A549 (cell line): ENCODE measurements around the gene YIF1B. TPM values are rescaled to one million over a fixed set of nuclear protein-coding genes. Genes with fewer than 3 reads are reported as not detected.

Source experiments
- ATAC-seq, 2 experiments: fragments of 200-7000 bp in 1 of 2; fragments of >200 bp in 1 of 2; cut with Nextera tagmentation in 1 of 2; cut with Tn5 transposase in 1 of 2; 3 replicates each; pipeline versions ENCODE4 v1.8.0 to v1.9.1; 2018 to 2020; ENCODE audit warnings: mild to moderate bottlenecking in 1 of 2, moderate library complexity in 1 of 2
- CTCF ChIA-PET: fragments of 300-600 bp; sonication (Branson Sonifier 250); formaldehyde crosslinking; extraction: SDS; loops from one replicate; lab custom pipeline; 2021; ENCODE audit warnings: antibody characterized with exemption, inconsistent platforms; lab: Yijun Ruan, JAX
- POLR2A ChIA-PET: fragments of 350-600 bp; formaldehyde crosslinking; extraction: SDS; loops from one replicate; lab custom pipeline; 2021; ENCODE audit warnings: antibody characterized with exemption, inconsistent platforms; lab: Yijun Ruan, JAX
- DNase-seq, 2 experiments: peaks; one replicate each; pipeline versions ENCODE4 v3.0.0 to v3.0.0-alpha.2; 2011 to 2016; ENCODE audit warnings: low read depth in 1 of 2, low spot score in 1 of 2
- FAIRE-seq: peaks from 2 replicates; lab custom pipeline; 2011; peaks lifted over from hg19 to GRCh38; lab: Jason Lieb, UNC
- H3K27ac ChIP-seq, 2 experiments: fragments of >200 bp; sonication (Bioruptor Twin); formaldehyde crosslinking; 3 replicates each; pipeline ENCODE4 v1.5.1; 2016 to 2017
- H3K4me1 ChIP-seq: fragments of >200 bp; sonication (Bioruptor Twin); formaldehyde crosslinking; 3 replicates; pipeline ENCODE4 v1.6.1; 2016
- H3K4me2 ChIP-seq: fragments of >200 bp; sonication (Bioruptor Twin); formaldehyde crosslinking; 3 replicates; pipeline ENCODE4 v1.6.1; 2016
- H3K4me3 ChIP-seq: fragments of >200 bp; sonication (Bioruptor Twin); formaldehyde crosslinking; 3 replicates; pipeline ENCODE4 v1.5.1; 2016
- H3K9me3 ChIP-seq: fragments of >200 bp; sonication (Bioruptor Twin); formaldehyde crosslinking; 3 replicates; pipeline ENCODE4 v1.6.1; 2016
- BCL3 ChIP-seq: fragments of >200 bp; sonication (Bioruptor Twin); formaldehyde crosslinking; IDR thresholded peaks from 3 replicates; pipeline ENCODE4 v1.6.1; 2016
- CHD4 ChIP-seq: fragments of 200-600 bp; sonication (generic); IDR thresholded peaks from 2 replicates; pipeline ENCODE4 v1.6.1; 2016; ENCODE audit warnings: antibody characterized with exemption, mild to moderate bottlenecking, borderline replicate concordance
- EHMT2 ChIP-seq: fragments of 200-600 bp; sonication (generic); IDR thresholded peaks from 2 replicates; pipeline ENCODE4 v1.6.1; 2016; ENCODE audit warnings: antibody characterized with exemption, low read depth, mild to moderate bottlenecking, moderate library complexity
- EP300 ChIP-seq, 2 experiments: fragments of >200 bp; sonication (Bioruptor Twin); formaldehyde crosslinking; IDR thresholded peaks; 2 replicates in 1 of 2; 3 replicates in 1 of 2; pipeline ENCODE4 v1.6.1; 2016 to 2017
- FOSB ChIP-seq: fragments of 250-450 bp; sonication (Bioruptor Pico); IDR thresholded peaks from 2 replicates; pipeline ENCODE4 v1.5.0; 2020; ENCODE audit warnings: mild to moderate bottlenecking, moderate library complexity
- FOSL2 ChIP-seq, 2 experiments: fragments of 450-650 bp in 1 of 2; fragments of >200 bp in 1 of 2; sonication (Bioruptor Twin) in 1 of 2; formaldehyde crosslinking; IDR thresholded peaks; 2 replicates each; pipeline versions ENCODE4 v1.5.0 to v1.6.1; 2016 to 2020; ENCODE audit warnings: mild to moderate bottlenecking in 1 of 2, moderate library complexity in 1 of 2
- MAX ChIP-seq: IDR thresholded peaks from 2 replicates; pipeline ENCODE4 v1.6.1; 2012
- MAZ ChIP-seq: fragments of 150-350 bp; IDR thresholded peaks from 2 replicates; pipeline ENCODE4 v1.6.1; 2014; ENCODE audit warnings: antibody characterized with exemption, low read depth, low read length, borderline replicate concordance
- MYC ChIP-seq: IDR thresholded peaks from 2 replicates; pipeline ENCODE4 v1.6.1; 2012; ENCODE audit warnings: mild to moderate bottlenecking, inconsistent platforms, low read length, improper control_type of control experiment, borderline replicate concordance
- POLR2AphosphoS2 ChIP-seq: conservative IDR thresholded peaks from 2 replicates; pipeline ENCODE4 v1.6.1; 2012; ENCODE audit warnings: low read length, improper control_type of control experiment, inconsistent platforms
- RAD21 ChIP-seq, 2 experiments: fragments of >200 bp in 1 of 2; sonication (Bioruptor Twin) in 1 of 2; formaldehyde crosslinking in 1 of 2; IDR thresholded peaks in 1 of 2; conservative IDR thresholded peaks in 1 of 2; 2 replicates in 1 of 2; 3 replicates in 1 of 2; pipeline ENCODE4 v1.6.1; 2012 to 2018; ENCODE audit warnings: inconsistent platforms in 1 of 2
- RNF2 ChIP-seq: fragments of 200-600 bp; sonication (generic); IDR thresholded peaks from 2 replicates; pipeline ENCODE4 v1.6.1; 2016; ENCODE audit warnings: low read depth, mild to moderate bottlenecking, antibody characterized with exemption, moderate library complexity, borderline replicate concordance
- SMC3 ChIP-seq: fragments of >200 bp; sonication (Bioruptor Twin); formaldehyde crosslinking; IDR thresholded peaks from 3 replicates; pipeline ENCODE4 v1.6.1; 2018; ENCODE audit warnings: inconsistent platforms
- WGBS: methylation state at CpG from one replicate; pipeline ENCODE4 v1.1.6; 2017; ENCODE audit errors: missing lambda C conversion rate; 5-methylcytosine and 5-hydroxymethylcytosine counted together
- polyA plus RNA-seq, 4 experiments: library from polyadenylated mRNA; depleted of rRNA in 3 of 4; stranded (reverse); fragments of >200 nt; fragmentation: RNase III in 1 of 4; extraction: RNeasy Plus Mini Kit Qiagen cat#74134 plus additional on column Dnase treatment in 1 of 4; gene quantifications; 2 replicates in 3 of 4; 3 replicates in 1 of 4; pipeline ENCODE4 v1.2.3, GENCODE V29; 2011 to 2017
- TF ChIP-seq, protein P1 (sequence below): fragments of 200-600 bp; sonication (generic); IDR thresholded peaks from 2 replicates; pipeline ENCODE4 v1.6.1; 2016; ENCODE audit warnings: antibody characterized with exemption, mild to moderate bottlenecking, moderate library complexity

YIF1B gene
- polyA plus RNA-seq, 2 of the 4 experiments (the other 2 are of a cell fraction): 75.5 to 100 TPM

GRCh38 chr19:38293281-38293680 is 22.5 kb downstream of the YIF1B start:
- FAIRE-seq: no peak
- Histone ChIP-seq H3K4me1 (peaks cover 13% of the 10 kb centered on the region), H3K4me2 (no peak overlapping the region), H3K9me3 (no peaks in the 10 kb centered on the region), H3K4me3 (no peak overlapping the region), H3K27ac (no peak overlapping the region)
- TF ChIP-seq RNF2 (no peak), EHMT2 (no peak), FOSL2 (IDR thresholded peaks at IDR 0.05) (no peak), FOSL2 (CRISPR knock-in tag; IDR thresholded peaks at IDR 0.05) (no peak), MYC (no peak), FOSB (CRISPR knock-in tag) (no peak), POLR2AphosphoS2 (no peak)
- TF ChIP-seq, protein P1, sequence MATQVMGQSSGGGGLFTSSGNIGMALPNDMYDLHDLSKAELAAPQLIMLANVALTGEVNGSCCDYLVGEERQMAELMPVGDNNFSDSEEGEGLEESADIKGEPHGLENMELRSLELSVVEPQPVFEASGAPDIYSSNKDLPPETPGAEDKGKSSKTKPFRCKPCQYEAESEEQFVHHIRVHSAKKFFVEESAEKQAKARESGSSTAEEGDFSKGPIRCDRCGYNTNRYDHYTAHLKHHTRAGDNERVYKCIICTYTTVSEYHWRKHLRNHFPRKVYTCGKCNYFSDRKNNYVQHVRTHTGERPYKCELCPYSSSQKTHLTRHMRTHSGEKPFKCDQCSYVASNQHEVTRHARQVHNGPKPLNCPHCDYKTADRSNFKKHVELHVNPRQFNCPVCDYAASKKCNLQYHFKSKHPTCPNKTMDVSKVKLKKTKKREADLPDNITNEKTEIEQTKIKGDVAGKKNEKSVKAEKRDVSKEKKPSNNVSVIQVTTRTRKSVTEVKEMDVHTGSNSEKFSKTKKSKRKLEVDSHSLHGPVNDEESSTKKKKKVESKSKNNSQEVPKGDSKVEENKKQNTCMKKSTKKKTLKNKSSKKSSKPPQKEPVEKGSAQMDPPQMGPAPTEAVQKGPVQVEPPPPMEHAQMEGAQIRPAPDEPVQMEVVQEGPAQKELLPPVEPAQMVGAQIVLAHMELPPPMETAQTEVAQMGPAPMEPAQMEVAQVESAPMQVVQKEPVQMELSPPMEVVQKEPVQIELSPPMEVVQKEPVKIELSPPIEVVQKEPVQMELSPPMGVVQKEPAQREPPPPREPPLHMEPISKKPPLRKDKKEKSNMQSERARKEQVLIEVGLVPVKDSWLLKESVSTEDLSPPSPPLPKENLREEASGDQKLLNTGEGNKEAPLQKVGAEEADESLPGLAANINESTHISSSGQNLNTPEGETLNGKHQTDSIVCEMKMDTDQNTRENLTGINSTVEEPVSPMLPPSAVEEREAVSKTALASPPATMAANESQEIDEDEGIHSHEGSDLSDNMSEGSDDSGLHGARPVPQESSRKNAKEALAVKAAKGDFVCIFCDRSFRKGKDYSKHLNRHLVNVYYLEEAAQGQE: no peak
- POLR2A ChIA-PET: no interaction called here
- no peak for DNase-seq
- 0 out of 6 replicates have a peak, but pooled peaks of 1 of the 2 experiments have one; percentile 6 for ATAC-seq
- WGBS: 95% methylated on average over 9 of the region's 9 CpGs
- CTCF ChIA-PET: interaction anchor here (0.8 to 3.0 kb wide), 9 partner anchors 11 to 391 kb away, joined by 3 to 11 read pairs (median 5); partner anchors contain the start of genes C19orf33 and SPINT2

GRCh38 chr19:38291855-38292254 is 23.9 kb downstream of the YIF1B start:
- CTCF ChIA-PET: interaction anchor here (2.0 to 17.0 kb wide), 4 partner anchors 21 to 48 kb away, joined by 4 to 259 read pairs (median 14); partner anchors contain the start of genes PPP1R14A and SPINT2
- POLR2A ChIA-PET: interaction anchor here (2.7 kb wide), 1 partner anchor 12 kb away, joined by 16 read pairs; the partner anchor contains the start of gene C19orf33
- WGBS: 81% methylated on average over 15 of the region's 15 CpGs
- no peak overlapping the region for H3K27ac ChIP-seq
- no peak overlapping the region for H3K4me3 ChIP-seq
- H3K9me3 ChIP-seq: no peaks in the 10 kb centered on the region
- H3K4me2 ChIP-seq: no peak overlapping the region
- ATAC-seq (peak in 1 of 2 experiments; percentile 24; a peak in 2 of 6 replicates), FAIRE-seq (no peak), DNase-seq (no peak)
- H3K4me1 ChIP-seq: peaks cover 13% of the 10 kb centered on the region
- TF ChIP-seq EP300 (IDR thresholded peaks at IDR 0.05) (no peak), MAX (no peak), RAD21 (conservative IDR thresholded peaks at IDR 0.05 in 1 of 2, IDR thresholded peaks at IDR 0.05 in 1 of 2) (0 out of 5 replicates have a peak, but pooled peaks of 1 of the 2 experiments have one; percentile 3), MAZ (no peak), SMC3 (0 out of 3 replicates have a peak, but pooled peaks have one; percentile 9)

DNA sequence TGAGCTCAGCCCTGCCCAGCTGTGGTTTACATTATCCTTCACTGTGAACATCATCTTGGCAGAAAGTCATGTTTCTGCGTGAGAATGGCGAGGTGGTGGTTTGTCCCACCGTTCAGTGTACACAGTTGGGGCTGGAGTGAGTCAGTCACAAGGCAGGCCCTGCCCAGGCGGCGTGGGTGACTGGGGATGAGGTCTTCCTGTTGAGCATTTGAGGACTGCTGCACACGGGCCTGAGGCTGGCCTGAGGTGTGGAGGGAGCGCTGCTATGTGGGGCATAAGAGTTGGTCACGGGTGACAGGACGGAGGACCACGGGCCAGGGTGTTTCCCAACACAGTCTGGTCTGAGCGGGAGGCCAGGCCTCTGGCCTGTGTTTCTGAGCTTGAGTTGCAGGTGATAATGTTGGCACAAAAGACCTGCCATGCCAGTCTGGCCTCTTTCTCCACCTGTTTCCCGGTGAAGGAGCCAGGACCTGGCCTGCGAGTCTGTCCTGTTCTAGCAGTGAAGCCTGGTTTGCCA is 25.1 kb downstream of the YIF1B start:
- ATAC-seq: peak; percentile 42 to 58
- peaks cover 16% of the 10 kb centered on the region for H3K4me1 ChIP-seq
- DNase-seq: peak in 1 of 2 experiments; percentile 61

More for the DNA sequence above, 25.1 kb downstream of the YIF1B start:
- POLR2A ChIA-PET: interaction anchor here (0.6 to 2.7 kb wide), 4 partner anchors 13 to 39 kb away, joined by 3 to 16 read pairs (median 6); partner anchors contain the start of gene C19orf33
- CTCF ChIA-PET: interaction anchor here (0.8 to 17.0 kb wide), 12 partner anchors 9 to 389 kb away, joined by 3 to 259 read pairs (median 5); partner anchors contain the start of genes CATSPERG, PPP1R14A and SPINT2
- TF ChIP-seq CHD4: no peak
- no peak for TF ChIP-seq FOSL2 (IDR thresholded peaks at IDR 0.05)
- peak; percentile 12; the same call in 1 of the 2 replicates for TF ChIP-seq FOSL2 (CRISPR knock-in tag; IDR thresholded peaks at IDR 0.05)
- no peak for TF ChIP-seq BCL3
- TF ChIP-seq MAZ: no peak
- TF ChIP-seq MAX: peak; percentile 59
- TF ChIP-seq, all 56 proteins: peak for 2
- no peak overlapping the region for H3K4me3 ChIP-seq
- no peaks in the 10 kb centered on the region for H3K9me3 ChIP-seq
- peak; percentile 77 for FAIRE-seq
- WGBS: 65% methylated on average over 13 of the region's 13 CpGs
- H3K27ac ChIP-seq: peak overlapping the region; percentile 9 to 62; a peak in 3 of 6 replicates
- no peak overlapping the region for H3K4me2 ChIP-seq
